Loucy (cell line): Measurements from ENCODE around the gene BACE2.

ENCODE experiments used
- H2AFZ ChIP-seq: fragments of 200-600 bp; sonication (generic); 2 replicates; pipeline ENCODE4 v1.6.0; 2016; ENCODE audit warnings: antibody characterized with exemption, mild to moderate bottlenecking, low read length, moderate library complexity
- H3F3A ChIP-seq: fragments of 200-600 bp; 2 replicates; pipeline ENCODE4 v1.6.0; 2016; ENCODE audit warnings: antibody characterized with exemption, low read depth, mild to moderate bottlenecking
- H3K27me3 ChIP-seq: fragments of 200-600 bp; sonication (generic); 2 replicates; pipeline ENCODE4 v1.6.1; 2014; ENCODE audit warnings: low read length, mild to moderate bottlenecking; ENCODE audit not compliant: insufficient read depth, poor library complexity, severe bottlenecking
- H3K36me3 ChIP-seq: fragments of 200-600 bp; sonication (generic); 2 replicates; pipeline ENCODE4 v1.6.1; 2016; ENCODE audit warnings: low read length; ENCODE audit not compliant: insufficient read depth
- H3K4me1 ChIP-seq: fragments of 200-600 bp; sonication (generic); 2 replicates; pipeline ENCODE4 v1.5.1; 2014; ENCODE audit warnings: low read length, mild to moderate bottlenecking; ENCODE audit not compliant: insufficient read depth, poor library complexity, severe bottlenecking
- H3K4me2 ChIP-seq: fragments of 200-600 bp; sonication (generic); 2 replicates; pipeline ENCODE4 v1.6.0; 2014; ENCODE audit warnings: antibody characterized with exemption, low read length, low read depth, mild to moderate bottlenecking; ENCODE audit not compliant: poor library complexity, severe bottlenecking
- H3K4me3 ChIP-seq: fragments of 200-600 bp; sonication (generic); 2 replicates; pipeline ENCODE4 v1.5.1; 2014; ENCODE audit warnings: low read length, mild to moderate bottlenecking, mixed read lengths; ENCODE audit not compliant: poor library complexity, severe bottlenecking
- H3K79me2 ChIP-seq: fragments of 200-600 bp; sonication (generic); 2 replicates; pipeline ENCODE4 v1.6.1; 2014; ENCODE audit warnings: low read length; ENCODE audit not compliant: insufficient read depth
- H3K9ac ChIP-seq: fragments of 200-600 bp; sonication (generic); 2 replicates; pipeline ENCODE4 v1.6.0; 2014; ENCODE audit warnings: mild to moderate bottlenecking, low read depth, low read length, moderate library complexity; ENCODE audit not compliant: poor library complexity, severe bottlenecking
- H3K9me2 ChIP-seq: fragments of 200-600 bp; sonication (generic); replicated peaks from 2 replicates; pipeline ENCODE4 v1.6.1; 2016; ENCODE audit warnings: low read depth, low read length, mixed read lengths
- H3K9me3 ChIP-seq: fragments of 200-600 bp; sonication (generic); 2 replicates; pipeline ENCODE4 v1.6.1; 2014; ENCODE audit warnings: mild to moderate bottlenecking, antibody characterized with exemption, low read length, low read depth; ENCODE audit not compliant: insufficient read depth
- H4K20me1 ChIP-seq: fragments of 200-600 bp; sonication (generic); 2 replicates; pipeline ENCODE4 v1.6.0; 2014; ENCODE audit warnings: antibody characterized with exemption, low read length, mild to moderate bottlenecking; ENCODE audit not compliant: insufficient read depth, poor library complexity, severe bottlenecking
- EZH2phosphoT487 ChIP-seq: fragments of 200-600 bp; IDR thresholded peaks from 2 replicates; pipeline ENCODE4 v1.6.1; 2018; ENCODE audit warnings: antibody characterized with exemption, mild to moderate bottlenecking, moderate library complexity, borderline replicate concordance
- TF ChIP-seq, protein P1 (sequence below): fragments of 200-600 bp; sonication (generic); conservative IDR thresholded peaks from 2 replicates; pipeline ENCODE4 v1.5.1; 2014; ENCODE audit warnings: mild to moderate bottlenecking, antibody characterized with exemption, low read length

Gene BACE2

DNA sequence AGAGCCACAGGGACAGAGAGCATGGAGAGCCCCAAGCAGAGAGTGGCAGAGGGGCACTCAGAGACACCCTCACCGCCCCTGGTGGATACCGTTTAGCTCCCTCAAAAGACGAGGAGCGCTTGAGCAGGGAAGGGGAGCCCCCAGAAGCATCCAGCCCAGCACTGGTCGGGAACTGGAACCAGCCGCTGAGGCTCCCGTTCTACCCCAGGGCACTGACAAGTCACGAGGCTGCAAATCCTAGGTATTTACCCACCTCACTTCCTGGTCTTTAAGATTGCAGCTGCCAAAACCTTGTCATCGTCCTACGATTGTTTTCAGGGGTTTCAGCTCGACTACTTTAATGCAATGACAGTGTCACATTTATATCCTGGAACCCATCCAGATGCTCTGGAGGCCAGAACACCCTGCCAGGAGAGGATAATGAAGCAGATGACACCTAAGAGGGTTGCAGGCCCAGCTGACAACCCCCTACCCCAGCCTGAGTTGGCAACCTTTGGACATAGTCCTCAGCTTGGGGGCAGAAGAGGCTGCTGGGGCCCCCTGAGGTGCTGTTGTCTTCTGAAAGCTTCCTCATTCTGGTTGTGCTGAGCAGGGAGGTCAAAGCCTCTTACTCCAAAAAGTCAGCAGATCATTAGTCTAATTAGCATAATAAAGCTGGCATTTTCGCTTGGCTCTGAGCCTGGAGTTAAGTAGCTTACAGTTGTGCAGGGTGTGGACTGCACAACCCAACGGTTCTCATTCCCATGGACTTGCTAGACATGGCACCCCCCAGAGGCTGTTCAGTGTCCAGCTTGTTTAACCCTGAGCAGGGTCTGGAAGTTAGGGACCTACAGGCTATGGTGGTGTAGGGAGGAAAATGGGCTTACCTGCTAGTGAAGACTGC, 20.6 kb upstream of the BACE2 start:
- Histone ChIP-seq H3K27me3 (no peaks in the 10 kb centered on the region), H2AFZ (no peak overlapping the region), H3K36me3 (no peaks in the 10 kb centered on the region)

DNA sequence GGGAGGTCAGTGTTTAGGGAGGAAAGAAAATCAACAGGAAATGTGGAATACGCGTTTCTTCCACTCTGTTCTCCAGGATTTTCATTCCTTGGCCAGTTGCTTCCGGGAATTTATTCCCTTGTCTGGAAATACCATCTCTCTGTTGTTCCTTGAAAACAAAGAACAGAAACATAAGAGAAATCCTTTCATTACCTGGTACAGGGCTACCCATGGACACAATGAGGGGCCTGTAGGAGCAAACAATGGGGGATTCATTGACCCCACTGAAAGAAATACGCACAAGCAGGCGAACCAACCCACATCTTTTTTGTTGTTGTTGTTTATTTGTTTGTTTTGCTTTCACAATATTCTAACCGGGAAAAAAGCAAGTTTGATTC, 20.0 kb upstream of the BACE2 start:
- H3K27me3 ChIP-seq: no peaks in the 10 kb centered on the region
- TF ChIP-seq, protein P1, sequence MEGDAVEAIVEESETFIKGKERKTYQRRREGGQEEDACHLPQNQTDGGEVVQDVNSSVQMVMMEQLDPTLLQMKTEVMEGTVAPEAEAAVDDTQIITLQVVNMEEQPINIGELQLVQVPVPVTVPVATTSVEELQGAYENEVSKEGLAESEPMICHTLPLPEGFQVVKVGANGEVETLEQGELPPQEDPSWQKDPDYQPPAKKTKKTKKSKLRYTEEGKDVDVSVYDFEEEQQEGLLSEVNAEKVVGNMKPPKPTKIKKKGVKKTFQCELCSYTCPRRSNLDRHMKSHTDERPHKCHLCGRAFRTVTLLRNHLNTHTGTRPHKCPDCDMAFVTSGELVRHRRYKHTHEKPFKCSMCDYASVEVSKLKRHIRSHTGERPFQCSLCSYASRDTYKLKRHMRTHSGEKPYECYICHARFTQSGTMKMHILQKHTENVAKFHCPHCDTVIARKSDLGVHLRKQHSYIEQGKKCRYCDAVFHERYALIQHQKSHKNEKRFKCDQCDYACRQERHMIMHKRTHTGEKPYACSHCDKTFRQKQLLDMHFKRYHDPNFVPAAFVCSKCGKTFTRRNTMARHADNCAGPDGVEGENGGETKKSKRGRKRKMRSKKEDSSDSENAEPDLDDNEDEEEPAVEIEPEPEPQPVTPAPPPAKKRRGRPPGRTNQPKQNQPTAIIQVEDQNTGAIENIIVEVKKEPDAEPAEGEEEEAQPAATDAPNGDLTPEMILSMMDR: no peak
- TF ChIP-seq EZH2phosphoT487: no peak
- H3K9me2 ChIP-seq: no peaks in the 10 kb centered on the region
- H3K79me2 ChIP-seq: no peaks in the 10 kb centered on the region
- no peaks in the 10 kb centered on the region for H3K36me3 ChIP-seq
- H4K20me1 ChIP-seq: no peaks in the 10 kb centered on the region
- H3K4me3 ChIP-seq: no peak overlapping the region
- no peak overlapping the region for H3K9ac ChIP-seq
- no peak overlapping the region for H3K4me2 ChIP-seq
- H3K9me3 ChIP-seq: peaks cover 7% of the 10 kb centered on the region; the same call in 1 of the 2 replicates
- peaks cover 4% of the 10 kb centered on the region for H3K4me1 ChIP-seq
- no peak overlapping the region for H2AFZ ChIP-seq
- no peaks in the 10 kb centered on the region for H3F3A ChIP-seq

More for the DNA sequence above, 20.6 kb upstream of the BACE2 start:
- Histone ChIP-seq H3K4me3 (no peak overlapping the region), H3K9ac (no peak overlapping the region), H3K9me3 (peaks cover 7% of the 10 kb centered on the region; the same call in 1 of the 2 replicates), H3K4me2 (no peak overlapping the region), H4K20me1 (no peaks in the 10 kb centered on the region), H3F3A (no peaks in the 10 kb centered on the region), H3K4me1 (peaks cover 4% of the 10 kb centered on the region), H3K79me2 (no peaks in the 10 kb centered on the region), H3K9me2 (no peaks in the 10 kb centered on the region)
- no peak for TF ChIP-seq EZH2phosphoT487
- TF ChIP-seq, protein P1: no peak

DNA sequence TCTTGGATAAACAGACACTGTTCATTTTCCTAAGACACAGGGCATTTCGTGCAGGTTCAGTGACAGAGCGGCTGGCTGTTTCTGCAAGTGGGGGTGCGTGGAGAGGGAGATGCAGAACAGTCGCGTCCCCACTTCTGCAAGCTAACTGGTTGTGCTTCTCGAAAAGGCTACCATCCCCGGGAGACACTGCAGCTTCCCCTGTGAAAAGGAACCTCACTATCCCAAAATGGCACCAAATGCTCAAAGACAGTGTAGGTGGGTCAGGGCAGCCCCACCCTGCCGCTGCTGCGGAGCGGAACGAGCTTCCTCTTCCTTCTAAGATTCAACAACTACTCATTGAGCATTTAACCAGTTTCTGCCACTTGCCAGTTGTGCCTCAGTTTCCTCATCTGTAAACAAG, 19.2 kb upstream of the BACE2 start:
- H3K4me3 ChIP-seq: no peak overlapping the region
- H3F3A ChIP-seq: no peaks in the 10 kb centered on the region
- peaks cover 4% of the 10 kb centered on the region for H3K4me1 ChIP-seq
- H3K9ac ChIP-seq: no peak overlapping the region
- H3K36me3 ChIP-seq: no peaks in the 10 kb centered on the region
- H2AFZ ChIP-seq: no peak overlapping the region
- TF ChIP-seq, protein P1: no peak
- TF ChIP-seq EZH2phosphoT487: no peak
- H3K4me2 ChIP-seq: no peak overlapping the region
- H3K79me2 ChIP-seq: no peaks in the 10 kb centered on the region
- no peaks in the 10 kb centered on the region for H4K20me1 ChIP-seq
- peaks cover 7% of the 10 kb centered on the region; the same call in 1 of the 2 replicates for H3K9me3 ChIP-seq
- H3K27me3 ChIP-seq: no peaks in the 10 kb centered on the region
- no peaks in the 10 kb centered on the region for H3K9me2 ChIP-seq
